ENCODE measurements around the gene MAP3K2. TPM values are rescaled to one million over a fixed set of nuclear protein-coding genes. Genes with fewer than 3 reads are reported as not detected.

The MAP3K2 gene
- total RNA-seq (2021; fragmentation: NEBNext Ultra II Directional; extraction: Animal tissue kit (Norgen Biotek cat#: 25700)) (23.2 and 24.2 TPM in 2 replicates), polyA plus RNA-seq (2011; rRNA removed) (2.0 and 2.3 TPM in 2 replicates), polyA minus RNA-seq (2011; rRNA and poly(A)+ RNA removed) (16.6 and 27.5 TPM in 2 replicates)
- 2.8 TPM for polyA plus RNA-seq (2011; cell fraction: cytosol; rRNA removed)
- 7.5 TPM for polyA plus RNA-seq (2011; cell fraction: nucleus; rRNA removed)
- 3.8 to 5.9 TPM (median 5.7 TPM) in 4 replicates for polyA plus RNA-seq (2012, experiment 1 of 2)
- 0.22 TPM for polyA plus RNA-seq (2012, experiment 2 of 2)
- 8.0 TPM for polyA plus RNA-seq (2013, experiment 1 of 2)
- polyA plus RNA-seq (2013, experiment 2 of 2) = 7.1 TPM
- 21.1 TPM for polyA minus RNA-seq (2011; cell fraction: cytosol; rRNA and poly(A)+ RNA removed)
- 31.6 TPM for polyA minus RNA-seq (2011; cell fraction: nucleus; rRNA and poly(A)+ RNA removed)
- long read RNA-seq, experiment 1, partial matches to known transcripts = 0 of 5 reads
- long read RNA-seq, experiment 1, other reads (novel, unspliced or antisense) = 5 of 5 reads
- long read RNA-seq, experiment 2 = 0 reads

GRCh38 chr2:127387655-127388422 is at the start of gene MAP3K2:
Gene MAP3K2, minus strand, starts transcription at chr2:127387975. Its CDS starts 44,846 bp downstream, at chr2:127343129.
- Histone ChIP-seq H3K9ac (replicated peaks in 1 of 4; ENCODE audit: extremely low read depth in 1 of 4, low read depth in 3 of 4, low read length in 3 of 4) (peak within 1 kb of the TSS; percentile 61 to 89 (median 78)), H3K27ac (ENCODE audit: low read depth, low read length) (peak within 1 kb of the TSS; percentile 77; the same call in 1 of the 2 replicates), H3K4me2 (ENCODE audit: insufficient read depth in 1 of 2, low read depth in 2 of 2, low read length in 2 of 2) (peak within 1 kb of the TSS; percentile 85 to 91), H3K18ac (ENCODE audit: extremely low read depth, low read length) (peak within 1 kb of the TSS; percentile 79; the same call in 1 of the 2 replicates), H4K20me1 (replicated peaks in 1 of 2; ENCODE audit: control insufficient read depth in 1 of 2, insufficient read depth in 2 of 2, low read length in 2 of 2) (peaks cover 0 to 7% of the 10 kb centered on the region in 2 experiments), H3K79me1 (ENCODE audit: low read depth, low read length) (peaks cover 4% of the 10 kb centered on the region; the same call in 1 of the 2 replicates), H3K4ac (replicated peaks; ENCODE audit: insufficient read length, low read depth, low read length) (peak within 1 kb of the TSS; percentile 72), H3K56ac (replicated peaks; ENCODE audit: insufficient read length, low read depth, low read length) (peak within 1 kb of the TSS; percentile 69), H2AK5ac (ENCODE audit: low read depth, low read length) (no peak within 1 kb of the TSS), H3K36me3 (ENCODE audit: control insufficient read depth in 2 of 4, insufficient read depth in 4 of 4, low read length in 3 of 4) (no peaks in the 10 kb centered on the region), H2BK120ac (replicated peaks; ENCODE audit: low read depth, low read length) (peak within 1 kb of the TSS; percentile 84), H2BK5ac (ENCODE audit: low read depth, low read length) (peak within 1 kb of the TSS; percentile 89), H2BK20ac (ENCODE audit: low read length) (0 out of 2 replicates have a peak within 1 kb of the TSS, but pooled peaks have one; percentile 15), H3K23me2 (ENCODE audit: low read depth, low read length) (peaks cover 5% of the 10 kb centered on the region), H2BK12ac (ENCODE audit: low read depth, low read length) (no peak within 1 kb of the TSS), H3K14ac (ENCODE audit: insufficient read length) (no peak within 1 kb of the TSS), H3K4me1 (replicated peaks in 1 of 4; ENCODE audit: control insufficient read depth in 3 of 4, insufficient read depth in 4 of 4, low read length in 3 of 4) (peaks cover 0 to 8% (median 3%) of the 10 kb centered on the region in 4 experiments; a peak in 3 of 7 replicates), H4K8ac (ENCODE audit: extremely low read depth, insufficient read depth, low read length) (peak within 1 kb of the TSS; percentile 94), H3K23ac (ENCODE audit: insufficient read length) (no peak within 1 kb of the TSS), H3K27me3 (replicated peaks in 1 of 4; ENCODE audit: control insufficient read depth in 3 of 4, extremely low read depth in 1 of 4, insufficient read depth in 3 of 4, low read length in 3 of 4) (no peaks in the 10 kb centered on the region; a peak in 1 of 7 replicates), H4K5ac (ENCODE audit: insufficient read length, low read depth, low read length) (peak within 1 kb of the TSS; percentile 69), H3K9me3 (ENCODE audit: insufficient read depth in 2 of 2, low read depth in 1 of 2, low read length in 1 of 2) (no peaks in the 10 kb centered on the region), H2AFZ (ENCODE audit: low read length) (peak within 1 kb of the TSS; percentile 93), H3K4me3 (ENCODE audit: extremely low read depth in 1 of 4, insufficient read depth in 2 of 4, low read depth in 3 of 4, low read length in 4 of 4) (peak within 1 kb of the TSS; percentile 69 to 92 (median 78)), H4K91ac (replicated peaks; ENCODE audit: insufficient read length, low read length) (peak within 1 kb of the TSS; percentile 94), H3K79me2 (ENCODE audit: control insufficient read depth in 1 of 2, insufficient read depth in 2 of 2, low read length in 2 of 2) (peaks cover 0 to 37% of the 10 kb centered on the region in 2 experiments; a peak in 2 of 4 replicates), H2BK15ac (ENCODE audit: low read length) (0 out of 2 replicates have a peak within 1 kb of the TSS, but pooled peaks have one; percentile 36)
- ChIA-PET CTCF (ENCODE audit: partially characterized antibody) (interaction anchor here (1.0 to 1.5 kb wide), 3 partner anchors 28 to 65 kb away, joined by 3 to 8 read pairs (median 5); no protein-coding TSS in a partner anchor), POLR2A (ENCODE audit: partially characterized antibody) (interaction anchor here (1.1 to 2.1 kb wide), 2 partner anchors 9 to 11 kb away, joined by 3 to 12 read pairs; no protein-coding TSS in a partner anchor)
- 8% methylated on average over 28 of the region's 100 CpGs; no CpG with 5 or more reads in 1 of the 2 experiments for WGBS, 2 experiments (ENCODE audit: extremely low coverage in 1 of 2, insufficient coverage in 1 of 2, insufficient read length in 1 of 2, insufficient replicate concordance in 2 of 2, low coverage in 1 of 2, low lambda C conversion rate in 2 of 2, missing lambda C conversion rate in 1 of 2)
- FAIRE-seq (no peak), DNase-seq (ENCODE audit: low read depth in 1 of 2, low spot score in 2 of 2) (peak in 1 of 2 experiments; percentile 93)
- TF ChIP-seq NRF1 (IDR thresholded peaks at IDR 0.05; ENCODE audit: low read depth, low read length) = peak; percentile 57
- no peak for TF ChIP-seq SUZ12 (IDR thresholded peaks at IDR 0.05; ENCODE audit: low read length)
- no peak for TF ChIP-seq SIN3A (conservative IDR thresholded peaks at IDR 0.05 in 1 of 2, IDR thresholded peaks at IDR 0.05 in 1 of 2; ENCODE audit: low read depth in 1 of 2, low read length in 2 of 2)
- 0 out of 4 replicates have a peak, but pooled peaks of 1 of the 2 experiments have one; percentile 16 for TF ChIP-seq HDAC2 (IDR thresholded peaks at IDR 0.05; ENCODE audit: borderline replicate concordance in 1 of 2, low read depth in 2 of 2, low read length in 2 of 2)
- TF ChIP-seq CBX8 (IDR thresholded peaks at IDR 0.05; ENCODE audit: borderline replicate concordance, low read depth, low read length) = no peak
- TF ChIP-seq USF2 (IDR thresholded peaks at IDR 0.05; ENCODE audit: low read length) = no peak
